Epithelial cell of prostate (primary cell): ENCODE results near the gene IL10RA.

Experiments
- DNase-seq: peaks from one replicate; pipeline ENCODE4 v3.0.0-alpha.2; 2011; ENCODE audit warnings: low read depth, low spot score
- H3K27ac ChIP-seq: fragments of 450-650 bp; 2 replicates; pipeline ENCODE4 v1.5.1; 2017; ENCODE audit warnings: mild to moderate bottlenecking

IL10RA gene

DNA sequence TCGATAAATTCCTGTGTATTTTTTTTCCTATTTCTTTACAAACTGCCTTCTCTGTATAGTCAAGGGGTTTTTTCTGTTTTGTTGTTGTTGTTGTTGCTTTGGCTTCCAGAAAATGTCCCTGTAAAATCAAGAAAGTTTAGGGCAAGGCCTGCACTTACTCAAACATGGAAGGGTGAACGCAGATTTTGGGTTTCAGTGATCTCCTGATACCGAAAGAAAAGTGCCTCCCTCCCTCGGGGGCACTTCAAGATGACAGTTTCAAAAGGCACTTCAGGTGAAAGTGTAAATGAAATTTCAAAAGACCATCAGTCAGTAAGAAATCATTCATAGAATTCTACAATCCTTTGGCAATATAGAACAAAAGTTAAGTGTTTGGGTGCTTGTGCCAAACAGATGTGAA, 47.2 kb downstream of the IL10RA start:
- DNase-seq = no peak

DNA sequence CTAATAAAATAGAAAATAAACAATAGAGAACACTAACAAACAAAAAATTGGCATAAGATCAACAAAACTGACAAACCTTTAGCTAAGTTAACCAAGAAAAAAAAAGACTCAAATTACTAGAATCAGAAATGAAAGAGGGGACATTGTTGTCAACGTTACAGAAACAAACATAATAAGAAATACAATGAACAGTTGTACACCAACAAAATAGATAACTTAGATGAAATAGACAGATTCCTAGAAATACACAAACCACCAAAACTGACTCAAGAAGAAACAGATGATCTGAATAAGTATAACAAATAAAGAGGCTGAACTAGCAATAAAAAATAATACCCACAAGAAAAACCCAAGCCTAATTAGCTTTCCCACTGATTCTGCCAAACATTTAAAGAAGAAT, 55.9 kb downstream of the IL10RA start:
- H3K27ac ChIP-seq = no peak overlapping the region
- no peak for DNase-seq

More for the DNA sequence above, 47.2 kb downstream of the IL10RA start:
- no peak overlapping the region for H3K27ac ChIP-seq

DNA sequence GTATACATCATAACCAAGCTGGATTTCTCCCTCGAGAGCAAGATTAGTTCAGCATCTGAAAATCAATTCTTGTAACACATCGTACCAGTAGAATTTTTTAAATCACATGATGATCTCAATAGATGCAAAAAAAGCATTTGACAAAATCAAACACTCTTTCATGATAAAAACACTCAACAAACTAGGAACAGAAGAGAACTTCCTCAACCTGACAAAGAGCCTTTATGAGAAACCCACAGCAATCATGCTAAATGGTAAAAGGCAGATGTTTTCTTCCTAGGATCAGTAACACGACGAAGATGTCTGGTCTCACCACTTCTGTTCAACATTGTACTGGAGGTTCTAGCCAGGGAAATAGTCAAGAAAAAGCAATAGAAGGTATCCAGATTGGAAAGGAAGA, 56.6 kb downstream of the IL10RA start:
- no peak for DNase-seq
- H3K27ac ChIP-seq = no peak overlapping the region

DNA sequence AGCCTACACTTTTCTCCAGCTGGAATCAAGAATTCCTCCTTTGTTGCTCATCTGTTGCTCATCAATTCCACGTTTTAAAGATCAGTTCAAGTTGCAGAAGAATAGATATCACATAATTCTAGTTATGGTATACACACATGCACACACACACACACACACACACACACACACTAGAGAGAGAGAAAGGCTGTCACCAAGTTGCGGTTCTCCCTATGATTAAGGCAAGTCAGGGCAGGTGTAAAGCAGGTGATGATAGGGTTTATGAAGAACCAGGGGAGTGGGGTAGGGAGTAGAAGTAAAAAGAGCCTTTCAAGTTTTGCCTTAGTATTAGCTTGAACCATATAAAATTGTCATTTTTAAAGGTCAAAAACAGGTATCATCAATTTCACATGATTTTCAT, 59.0 kb downstream of the IL10RA start:
- H3K27ac ChIP-seq = no peak overlapping the region
- DNase-seq = peak; percentile 36

DNA sequence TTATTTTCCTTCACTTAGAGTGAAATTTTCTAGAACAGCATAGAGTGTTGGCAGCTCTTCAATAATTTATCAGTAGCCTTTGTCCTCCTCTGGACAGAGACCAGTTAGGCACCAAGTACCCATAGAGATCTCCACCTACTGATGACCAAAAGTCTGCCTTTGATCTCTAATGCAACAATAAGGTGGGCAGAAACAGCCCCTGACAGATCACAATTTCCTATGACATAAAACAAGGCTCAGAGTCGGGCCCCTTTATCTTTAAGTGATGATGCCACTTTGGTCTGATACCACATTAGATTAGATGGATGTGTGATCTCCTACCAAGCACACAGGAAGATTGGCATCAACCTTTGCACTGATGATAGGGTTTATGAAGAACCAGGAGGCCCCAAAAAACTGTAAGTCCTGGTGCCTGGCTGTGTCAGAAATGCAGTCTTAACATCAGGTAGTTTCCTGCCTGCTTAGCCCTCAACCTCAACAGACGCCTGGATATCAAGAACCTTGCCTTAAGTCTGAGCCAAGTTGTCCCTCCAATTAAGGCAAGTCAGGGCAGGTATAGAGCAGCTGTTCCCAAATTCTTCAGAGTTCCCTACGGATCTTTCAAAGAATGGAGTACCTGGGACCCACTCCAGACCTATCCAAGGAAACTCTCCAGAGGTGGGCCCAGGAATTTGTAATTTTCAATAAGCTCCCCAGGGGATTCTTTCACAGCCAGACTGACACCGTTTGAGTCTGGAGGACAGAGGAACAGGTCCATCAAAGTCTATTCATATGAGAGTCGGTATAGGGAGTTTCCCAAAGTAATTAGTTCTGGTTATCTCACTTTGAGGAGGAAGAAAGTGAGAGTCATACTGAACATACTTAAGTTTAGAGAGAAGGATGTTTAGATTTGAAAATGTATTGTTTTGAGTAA, 60.1 kb downstream of the IL10RA start:
- no peak overlapping the region for H3K27ac ChIP-seq
- DNase-seq = no peak

DNA sequence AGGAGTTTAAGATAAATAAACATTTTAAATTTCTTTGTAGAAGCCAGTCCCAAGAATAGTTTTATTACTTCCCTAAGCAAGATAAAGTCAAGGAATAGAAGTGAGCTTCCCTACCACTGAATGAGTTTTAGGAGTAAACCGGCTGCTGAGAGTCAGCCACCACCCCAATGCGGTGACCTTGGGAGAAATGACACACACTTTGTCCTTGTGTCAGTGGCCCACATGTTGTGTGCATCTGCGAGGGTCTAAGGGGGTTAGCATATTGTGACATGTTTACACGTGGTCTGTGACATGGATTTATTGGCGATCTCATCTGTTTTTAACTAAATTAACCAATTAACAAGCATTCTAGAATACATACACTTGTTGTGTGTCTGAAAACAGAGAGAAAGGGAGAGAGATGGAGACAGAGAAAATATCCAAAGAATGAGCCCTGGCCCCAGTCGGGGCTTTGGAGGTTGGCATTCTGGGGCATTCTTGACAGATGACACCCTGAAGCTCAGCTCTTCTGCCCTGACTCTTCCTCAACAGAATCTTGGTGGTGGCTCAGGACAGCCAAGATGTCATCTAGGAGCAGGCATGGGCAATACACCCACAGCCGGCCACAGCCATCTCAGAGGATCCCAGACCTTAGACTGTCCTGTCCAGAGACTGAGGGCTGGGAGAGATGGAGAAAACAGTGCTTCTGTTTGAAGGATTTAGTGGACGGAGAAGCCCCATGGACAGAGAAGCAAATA, 60.9 kb downstream of the IL10RA start:
- H3K27ac ChIP-seq = no peak overlapping the region

DNA sequence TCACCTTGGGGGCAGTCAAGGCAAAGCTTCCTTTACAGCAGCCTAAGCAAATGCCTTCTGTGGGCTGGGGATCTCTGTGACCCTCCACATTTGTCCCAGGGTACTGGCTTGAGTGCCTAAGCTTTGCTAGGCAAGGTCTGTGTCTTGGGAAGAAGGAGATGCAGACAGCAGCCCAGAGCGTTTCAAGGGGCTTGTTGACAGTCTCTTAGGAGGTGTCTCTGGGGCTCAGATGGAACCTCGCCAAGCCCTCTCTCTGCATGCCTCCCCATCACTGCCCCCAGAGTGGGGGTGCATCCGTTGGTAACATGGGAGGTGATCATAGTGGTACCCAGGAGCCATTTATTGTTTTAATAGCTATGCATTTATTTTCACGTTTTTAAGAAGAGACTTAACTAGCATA, 61.6 kb downstream of the IL10RA start:
- DNase-seq = no peak
- H3K27ac ChIP-seq = no peak overlapping the region

More for the DNA sequence above, 60.9 kb downstream of the IL10RA start:
- DNase-seq = no peak

DNA sequence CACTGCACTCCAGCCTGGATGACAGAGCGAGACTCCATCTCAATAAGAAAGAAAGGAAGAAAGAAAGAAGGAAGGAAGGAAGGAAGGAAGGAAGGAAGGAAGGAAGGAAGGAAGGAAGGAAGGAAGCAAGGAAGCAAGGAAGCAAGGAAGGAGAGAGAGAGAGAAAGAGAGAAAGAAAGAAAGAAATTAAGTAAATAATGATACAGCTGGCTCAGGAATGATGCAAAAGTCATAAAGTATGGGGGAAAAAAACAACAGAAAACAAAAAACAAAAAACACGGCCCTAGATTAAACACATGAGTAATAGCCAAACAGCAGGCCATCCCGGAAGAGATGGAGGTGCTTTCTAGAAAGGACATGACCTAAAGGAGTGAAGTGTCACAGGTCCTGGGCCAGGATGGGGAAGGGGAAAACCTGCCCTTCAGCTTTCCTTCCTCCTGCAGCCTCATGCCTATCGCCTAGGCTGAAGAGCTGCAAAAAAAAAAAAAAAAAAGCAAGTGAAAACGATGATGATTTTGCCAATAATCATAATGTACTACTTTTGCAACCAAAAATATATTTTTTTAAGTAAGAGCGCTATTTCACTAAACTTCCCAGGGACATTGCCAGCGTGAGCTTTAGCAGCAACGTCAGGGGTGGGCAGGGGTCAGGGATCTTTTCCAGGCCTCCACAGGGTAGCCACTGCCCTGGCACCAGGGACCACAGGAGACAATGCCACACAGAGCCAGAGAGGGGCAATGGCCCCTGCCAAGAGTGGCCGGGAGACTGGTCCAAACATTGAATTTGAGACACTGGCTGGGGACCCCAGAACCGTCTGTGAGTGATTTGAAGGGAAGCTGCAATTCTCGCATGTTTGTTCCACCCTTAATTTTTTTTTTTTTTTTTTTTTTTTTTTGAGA, 62.5 kb downstream of the IL10RA start:
- no peak overlapping the region for H3K27ac ChIP-seq
- DNase-seq = no peak

DNA sequence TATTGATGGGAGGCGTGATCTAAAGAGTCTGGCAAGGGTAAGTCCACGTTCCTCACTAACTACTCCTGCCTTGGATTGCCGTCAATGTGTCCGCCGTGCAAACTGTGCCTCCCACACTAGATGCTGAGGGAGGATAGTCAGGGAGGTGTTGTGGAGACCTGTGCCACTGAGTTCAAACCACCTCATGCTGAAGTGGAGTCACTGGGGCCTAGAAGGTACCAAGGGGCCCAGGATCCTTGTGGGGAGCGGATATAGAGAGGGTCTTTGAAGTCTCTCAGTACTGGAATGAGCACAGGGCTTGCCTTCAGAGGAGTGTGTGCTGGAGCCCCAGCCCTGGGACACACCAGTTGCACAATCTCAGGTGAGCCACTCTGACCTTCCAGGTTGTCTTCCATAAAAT, 63.6 kb downstream of the IL10RA start:
- no peak overlapping the region for H3K27ac ChIP-seq
- DNase-seq = no peak

DNA sequence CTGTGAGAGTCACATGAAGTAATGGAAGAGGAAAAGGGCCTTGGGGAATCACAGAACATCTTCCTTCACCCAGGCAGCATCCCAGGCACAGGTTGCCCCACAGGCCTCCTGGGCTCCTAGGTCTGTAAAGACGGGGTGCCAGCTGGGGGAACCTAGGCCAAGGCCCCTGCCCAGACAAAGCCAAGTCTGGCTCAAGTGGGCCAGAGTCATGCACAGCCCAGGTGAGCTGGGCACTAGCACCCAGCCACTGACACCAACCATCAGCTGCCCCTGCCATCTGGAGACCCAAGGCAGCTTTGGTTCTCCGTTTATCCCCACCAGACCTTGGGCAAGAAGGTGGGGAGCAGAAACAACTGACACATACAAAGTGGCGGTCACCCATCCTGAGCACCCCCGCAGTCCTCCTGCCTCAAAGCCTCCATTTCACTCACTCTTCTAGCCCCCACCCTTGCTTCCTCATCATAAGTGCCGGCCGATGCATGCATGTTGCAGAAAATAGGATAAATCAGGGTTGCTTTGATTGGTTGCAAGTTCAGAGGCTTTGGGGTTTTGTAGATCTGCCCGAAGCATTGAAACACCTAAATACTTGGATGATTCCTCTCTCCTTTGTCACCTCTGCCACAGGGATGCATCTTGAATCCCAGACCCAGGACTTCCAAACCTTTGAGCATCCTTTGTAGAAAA, 64.2 kb downstream of the IL10RA start:
- DNase-seq = no peak
- H3K27ac ChIP-seq = no peak overlapping the region
